Mucosa of descending colon (tissue), 3 donors: ENCODE results near the gene SEC31B. TPM values are rescaled to one million over a fixed set of nuclear protein-coding genes. Genes with fewer than 3 reads are reported as not detected.

Experiments
- ATAC-seq: fragments of 200-7000 bp; cut with Tn5 transposase; one replicate; pipeline ENCODE4 v1.9.1; 2020; ENCODE audit warnings: mild to moderate bottlenecking, moderate library complexity
- DNase-seq, 3 donors: peaks; one replicate each; pipeline ENCODE4 v3.0.0-alpha.2; 2020
- H3K36me3 ChIP-seq: fragments of 200-600 bp; one replicate; pipeline ENCODE4 v1.8.0; 2021; ENCODE audit warnings: low read depth, mild to moderate bottlenecking
- H3K4me1 ChIP-seq: fragments of 200-600 bp; one replicate; pipeline ENCODE4 v1.8.0; 2021; ENCODE audit warnings: low read depth, mild to moderate bottlenecking
- H3K4me3 ChIP-seq: fragments of 200-600 bp; one replicate; pipeline ENCODE4 v1.8.0; 2021; ENCODE audit warnings: mild to moderate bottlenecking
- H3K9me3 ChIP-seq: fragments of 200-600 bp; one replicate; pipeline ENCODE4 v1.8.0; 2021; ENCODE audit warnings: mild to moderate bottlenecking
- intact Hi-C, 2 donors: fragments of 100-400 bp; cut with DNase I in 1 of 2; cut with micrococcal nuclease in 1 of 2; formaldehyde crosslinking; loops; one replicate each; pipeline versions ENCODE4 v1.11.0 to v1.11.1; 2022; cut with DNase I, micrococcal nuclease
- total RNA-seq, 3 donors: library from RNA; stranded (reverse); fragmentation: NEBNext Ultra II Directional in 2 of 3; extraction: Animal tissue kit (Norgen Biotek cat#: 25700) in 2 of 3; gene quantifications; one replicate each; pipeline versions ENCODE4 v1.2.1 to v1.2.4, GENCODE V29; 2021 to 2023
- TF ChIP-seq, protein P1 (sequence below): fragments of 200-600 bp; IDR thresholded peaks from one replicate; pipeline ENCODE4 v1.8.0; 2022; ENCODE audit warnings: antibody characterized with exemption, mild to moderate bottlenecking
- donor health status: DM: no; HTN: no; CAD: no; lungs with moderate emphysema.
- donor health status: DM: no; HTN: no; CAD: no.
- donor health status: DM: no; HTN: yes; CAD: no.

Gene SEC31B
- total RNA-seq, 3 donors from 2014 or later: 14.0 to 24.8 (median 21.6) TPM

DNA sequence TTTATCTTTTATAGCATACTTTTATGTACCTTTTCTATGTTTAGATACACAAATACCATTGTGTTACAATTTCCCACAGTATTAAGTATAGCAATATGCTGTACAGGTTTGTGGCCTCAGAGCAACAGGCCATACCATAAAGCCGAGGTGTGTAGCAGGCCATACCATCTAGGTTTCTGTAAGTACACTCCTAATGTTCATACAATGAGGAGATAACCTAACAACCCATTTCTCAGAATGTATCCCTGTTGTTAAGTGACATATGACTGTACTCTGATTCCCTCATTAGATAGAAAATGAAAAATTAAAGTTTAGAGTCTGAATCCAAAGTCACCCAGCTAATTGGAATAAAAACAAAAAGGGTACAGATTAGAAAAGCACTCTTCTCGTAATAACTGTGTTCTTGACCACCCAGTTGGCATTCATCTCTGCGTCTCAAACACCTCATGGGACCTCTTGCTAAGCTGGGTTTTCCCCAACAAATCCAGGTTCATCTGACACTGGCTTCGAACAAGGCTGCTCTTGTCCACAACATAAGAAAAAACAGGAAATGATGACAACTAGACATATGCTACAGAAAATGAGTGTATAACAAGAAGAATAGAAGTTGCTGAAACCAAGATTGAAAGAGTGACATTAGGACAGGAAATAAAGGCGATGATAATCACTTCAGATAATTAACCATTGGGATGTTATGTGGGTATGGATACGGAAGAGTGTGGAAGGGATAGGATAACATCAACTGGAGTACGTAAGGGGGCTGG is 8.6 kb upstream of the SEC31B start:
- Histone ChIP-seq H3K4me1 (peaks cover 10% of the 10 kb centered on the region), H3K9me3 (no peaks in the 10 kb centered on the region), H3K4me3 (no peak overlapping the region), H3K36me3 (no peaks in the 10 kb centered on the region)
- DNase-seq: no peak
- TF ChIP-seq, protein P1, sequence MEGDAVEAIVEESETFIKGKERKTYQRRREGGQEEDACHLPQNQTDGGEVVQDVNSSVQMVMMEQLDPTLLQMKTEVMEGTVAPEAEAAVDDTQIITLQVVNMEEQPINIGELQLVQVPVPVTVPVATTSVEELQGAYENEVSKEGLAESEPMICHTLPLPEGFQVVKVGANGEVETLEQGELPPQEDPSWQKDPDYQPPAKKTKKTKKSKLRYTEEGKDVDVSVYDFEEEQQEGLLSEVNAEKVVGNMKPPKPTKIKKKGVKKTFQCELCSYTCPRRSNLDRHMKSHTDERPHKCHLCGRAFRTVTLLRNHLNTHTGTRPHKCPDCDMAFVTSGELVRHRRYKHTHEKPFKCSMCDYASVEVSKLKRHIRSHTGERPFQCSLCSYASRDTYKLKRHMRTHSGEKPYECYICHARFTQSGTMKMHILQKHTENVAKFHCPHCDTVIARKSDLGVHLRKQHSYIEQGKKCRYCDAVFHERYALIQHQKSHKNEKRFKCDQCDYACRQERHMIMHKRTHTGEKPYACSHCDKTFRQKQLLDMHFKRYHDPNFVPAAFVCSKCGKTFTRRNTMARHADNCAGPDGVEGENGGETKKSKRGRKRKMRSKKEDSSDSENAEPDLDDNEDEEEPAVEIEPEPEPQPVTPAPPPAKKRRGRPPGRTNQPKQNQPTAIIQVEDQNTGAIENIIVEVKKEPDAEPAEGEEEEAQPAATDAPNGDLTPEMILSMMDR: no peak
- no peak for ATAC-seq
- intact Hi-C loops: no loop called here

DNA sequence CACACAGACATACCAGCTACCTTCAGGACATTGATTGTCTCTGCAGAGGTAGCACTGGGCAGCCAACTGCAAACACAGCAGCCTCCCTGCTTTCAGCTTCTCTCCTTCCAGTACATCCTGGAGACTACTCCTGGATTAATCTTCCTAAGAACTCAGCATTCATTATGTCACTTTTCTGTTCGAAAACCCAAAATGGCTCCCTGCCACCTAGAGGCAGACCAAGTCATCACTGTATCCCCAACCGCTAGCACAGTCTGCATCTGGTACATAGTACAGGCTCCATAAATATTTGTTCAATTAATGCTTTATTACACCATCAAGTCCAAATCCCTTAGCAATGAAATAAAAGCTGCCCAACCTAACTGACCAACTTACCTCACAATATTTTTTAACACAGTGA is 5.0 kb upstream of the SEC31B start:
- Histone ChIP-seq H3K9me3 (no peaks in the 10 kb centered on the region), H3K36me3 (no peaks in the 10 kb centered on the region), H3K4me3 (no peak overlapping the region), H3K4me1 (peaks cover 11% of the 10 kb centered on the region)
- DNase-seq: no peak
- no peak for ATAC-seq
- intact Hi-C loops: no loop called here
- TF ChIP-seq, protein P1: no peak

DNA sequence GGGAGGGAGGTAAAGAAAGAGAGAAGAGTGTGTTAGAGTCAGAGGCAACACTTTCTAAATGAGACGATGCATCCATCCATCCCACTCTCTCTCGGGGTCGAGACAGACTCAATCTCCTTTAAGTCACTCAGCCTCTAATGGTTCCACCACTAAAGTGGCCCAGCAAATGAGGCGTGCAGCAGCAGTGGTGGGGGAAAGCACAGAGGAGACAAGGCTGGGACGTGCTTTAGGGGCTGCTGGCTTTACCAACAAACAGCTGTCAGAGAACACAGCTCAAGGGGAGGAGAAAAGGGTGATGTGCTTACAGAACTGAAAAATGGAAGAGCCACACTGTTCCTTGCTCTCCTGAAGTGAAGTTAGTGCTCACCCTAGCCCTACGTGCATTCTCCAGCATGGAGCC is 4.5 kb upstream of the SEC31B start:
- intact Hi-C loops: no loop called here
- Histone ChIP-seq H3K36me3 (no peaks in the 10 kb centered on the region), H3K9me3 (no peaks in the 10 kb centered on the region), H3K4me1 (peaks cover 15% of the 10 kb centered on the region), H3K4me3 (no peak overlapping the region)
- TF ChIP-seq, protein P1: no peak
- ATAC-seq (no peak), DNase-seq (no peak)

DNA sequence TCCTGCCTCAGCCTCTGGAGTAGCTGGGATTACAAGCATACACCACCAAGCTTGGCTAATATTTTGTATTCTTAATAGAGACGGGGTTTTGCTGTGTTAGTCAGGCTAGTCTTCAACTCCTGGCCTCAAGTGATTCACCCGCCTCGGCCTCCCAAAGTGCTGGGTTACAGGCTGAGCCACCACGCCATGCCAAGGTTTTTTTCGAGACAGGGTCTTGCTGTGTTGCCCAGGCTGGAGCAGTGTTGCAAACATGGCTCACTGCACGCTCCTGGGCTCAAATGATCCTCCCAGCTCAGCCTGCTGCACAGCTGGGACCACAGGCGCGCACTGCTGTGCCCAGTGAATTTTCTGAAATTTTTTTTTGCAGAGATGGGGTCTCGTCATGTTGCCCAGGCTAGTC is 3.3 kb upstream of the SEC31B start:
- no peak for DNase-seq
- Histone ChIP-seq H3K4me3 (no peak overlapping the region), H3K4me1 (peaks cover 13% of the 10 kb centered on the region), H3K9me3 (no peaks in the 10 kb centered on the region), H3K36me3 (no peaks in the 10 kb centered on the region)
- intact Hi-C loops: no loop called here
- ATAC-seq: no peak
- TF ChIP-seq, protein P1: no peak

DNA sequence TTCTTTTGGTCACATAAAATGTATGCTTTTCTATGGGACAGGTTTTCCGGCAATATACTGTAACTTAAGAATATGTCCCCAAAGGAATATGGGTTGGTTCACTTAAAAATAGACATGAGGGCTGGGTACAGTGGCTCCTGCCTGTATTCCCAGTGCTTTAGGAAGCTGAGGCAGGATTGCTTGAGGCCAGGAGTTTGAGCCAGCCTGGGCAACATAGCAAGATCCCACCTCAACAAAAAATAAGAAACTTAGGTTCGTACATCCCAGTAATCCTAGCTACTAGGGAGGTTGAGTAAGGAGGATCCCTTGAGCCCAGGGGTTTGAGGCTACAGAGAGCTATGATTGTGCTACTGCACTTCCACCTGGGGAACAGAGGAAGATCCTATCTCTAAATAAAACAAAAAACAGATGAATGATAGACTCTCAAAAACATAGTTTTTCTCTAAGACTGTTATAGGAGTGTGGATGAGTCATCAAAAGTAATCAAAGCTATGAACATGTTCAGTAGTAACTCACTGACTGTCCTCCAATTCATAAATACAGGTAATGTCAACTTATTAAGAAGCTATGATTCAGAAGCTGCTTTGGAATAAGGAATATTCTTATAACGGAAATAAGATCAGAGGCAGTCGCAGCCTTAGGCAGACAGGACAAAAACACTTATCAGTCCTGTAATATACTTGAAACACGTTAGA is 2.6 kb upstream of the SEC31B start:
- DNase-seq: no peak
- intact Hi-C loops: no loop called here
- no peak for ATAC-seq
- Histone ChIP-seq H3K36me3 (no peaks in the 10 kb centered on the region), H3K9me3 (no peaks in the 10 kb centered on the region), H3K4me1 (peaks cover 10% of the 10 kb centered on the region), H3K4me3 (no peak overlapping the region)
- TF ChIP-seq, protein P1: no peak
